Endothelial cell of umbilical vein (primary cell): ENCODE measurements around the gene TRAPPC3.

Source experiments
- EZH2 ChIP-seq: IDR thresholded peaks from 2 replicates; pipeline ENCODE4 v1.6.1; 2012; ENCODE audit warnings: borderline replicate concordance, low read depth, mild to moderate bottlenecking, moderate library complexity, low read length, inconsistent platforms; ENCODE audit not compliant: severe bottlenecking
- POLR2A ChIP-seq: IDR thresholded peaks from 2 replicates; pipeline ENCODE4 v1.6.1; 2012; ENCODE audit warnings: low read depth, mild to moderate bottlenecking, control low read depth, low read length
- POLR2AphosphoS5 ChIP-seq: IDR thresholded peaks from 2 replicates; pipeline ENCODE4 v1.6.1; 2012; ENCODE audit warnings: low read depth, mild to moderate bottlenecking, control low read depth, low read length, moderate library complexity; ENCODE audit not compliant: insufficient read depth

DNA sequence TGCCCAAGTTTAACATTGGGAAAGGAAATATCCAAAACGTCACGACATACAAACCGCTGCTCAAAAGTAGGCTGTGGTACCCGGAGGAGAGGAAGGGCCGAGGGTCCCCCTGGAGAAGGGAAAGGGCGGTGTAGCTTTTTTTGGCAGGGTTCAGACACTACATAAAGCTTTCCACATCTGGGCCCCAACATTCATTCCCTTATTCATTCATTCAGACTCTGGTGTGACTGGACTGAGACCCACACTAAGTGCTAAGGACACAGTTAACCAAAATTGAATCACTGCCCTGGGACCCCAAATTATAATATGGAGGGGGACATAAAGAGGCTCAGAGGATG, 14.0 kb downstream of the TRAPPC3 start:
- no peak for TF ChIP-seq POLR2A
- TF ChIP-seq EZH2 = no peak
- no peak for TF ChIP-seq POLR2AphosphoS5
